ENCODE measurements around the gene MEGF6.

The MEGF6 gene

GRCh38 chr1:3440711-3441409 is 170.4 kb downstream of the MEGF6 start:
- DNase-seq (ENCODE audit: low read depth): no peak
- H3K4me3 ChIP-seq (ENCODE audit: low read depth, low read length): no peak overlapping the region
- TF ChIP-seq, protein P1, sequence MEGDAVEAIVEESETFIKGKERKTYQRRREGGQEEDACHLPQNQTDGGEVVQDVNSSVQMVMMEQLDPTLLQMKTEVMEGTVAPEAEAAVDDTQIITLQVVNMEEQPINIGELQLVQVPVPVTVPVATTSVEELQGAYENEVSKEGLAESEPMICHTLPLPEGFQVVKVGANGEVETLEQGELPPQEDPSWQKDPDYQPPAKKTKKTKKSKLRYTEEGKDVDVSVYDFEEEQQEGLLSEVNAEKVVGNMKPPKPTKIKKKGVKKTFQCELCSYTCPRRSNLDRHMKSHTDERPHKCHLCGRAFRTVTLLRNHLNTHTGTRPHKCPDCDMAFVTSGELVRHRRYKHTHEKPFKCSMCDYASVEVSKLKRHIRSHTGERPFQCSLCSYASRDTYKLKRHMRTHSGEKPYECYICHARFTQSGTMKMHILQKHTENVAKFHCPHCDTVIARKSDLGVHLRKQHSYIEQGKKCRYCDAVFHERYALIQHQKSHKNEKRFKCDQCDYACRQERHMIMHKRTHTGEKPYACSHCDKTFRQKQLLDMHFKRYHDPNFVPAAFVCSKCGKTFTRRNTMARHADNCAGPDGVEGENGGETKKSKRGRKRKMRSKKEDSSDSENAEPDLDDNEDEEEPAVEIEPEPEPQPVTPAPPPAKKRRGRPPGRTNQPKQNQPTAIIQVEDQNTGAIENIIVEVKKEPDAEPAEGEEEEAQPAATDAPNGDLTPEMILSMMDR (IDR thresholded peaks at IDR 0.05; ENCODE audit: insufficient read depth, low read depth, low read length, missing control alignments): no peak

DNA sequence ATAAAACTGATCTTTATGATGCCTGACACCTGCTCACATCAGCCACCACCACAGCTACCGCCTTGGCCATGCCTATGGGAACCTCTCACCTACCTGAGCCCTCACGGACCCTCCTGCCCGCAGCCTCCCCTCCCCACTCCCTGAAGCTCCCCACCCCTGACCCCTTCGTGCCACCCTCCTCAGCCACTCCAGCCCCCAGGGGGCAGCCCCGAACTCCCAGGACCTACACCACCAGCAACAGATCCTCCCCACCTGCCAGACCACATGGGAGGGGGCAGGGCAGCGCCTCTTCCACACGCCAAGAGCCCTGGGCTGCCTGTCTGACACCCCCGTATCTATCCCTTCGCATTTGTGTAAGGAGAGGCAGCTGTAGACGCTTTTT is 171.0 kb downstream of the MEGF6 start:
- TF ChIP-seq, protein P1 (IDR thresholded peaks at IDR 0.05; ENCODE audit: insufficient read depth, low read depth, low read length, missing control alignments): no peak
- DNase-seq (ENCODE audit: low read depth): no peak
- H3K4me3 ChIP-seq (ENCODE audit: low read depth, low read length): no peak overlapping the region
